Esophagus muscularis mucosa (tissue), 4 donors: Measurements from ENCODE around the gene NCBP1. TPM values are rescaled to one million over a fixed set of nuclear protein-coding genes. Genes with fewer than 3 reads are reported as not detected.

Experiments used
- DNase-seq: peaks from one replicate; pipeline ENCODE4 v3.0.0-alpha.2; 2017; ENCODE audit errors: extremely low spot score
- H3K27ac ChIP-seq, 4 donors: fragments of 200-600 bp; sonication (generic); replicated peaks in 1 of 4; 1 replicate in 3 of 4; 2 replicates in 1 of 4; pipeline ENCODE4 v1.5.1; 2016 to 2019; ENCODE audit warnings: mild to moderate bottlenecking in 1 of 4
- H3K27me3 ChIP-seq, 4 donors: fragments of 200-600 bp; sonication (generic); one replicate each; pipeline versions ENCODE4 v1.5.1 to v1.6.0; 2016 to 2019
- H3K36me3 ChIP-seq, 4 donors: fragments of 200-600 bp; sonication (generic); one replicate each; pipeline ENCODE4 v1.5.1; 2016 to 2019
- H3K4me1 ChIP-seq, 4 donors: fragments of 200-600 bp; sonication (generic); one replicate each; pipeline ENCODE4 v1.5.1; 2016 to 2019
- H3K4me3 ChIP-seq, 4 donors: fragments of 200-600 bp; sonication (generic); 1 replicate in 2 of 4; 2 replicates in 2 of 4; pipeline ENCODE4 v1.5.1; 2016 to 2019; ENCODE audit warnings: mild to moderate bottlenecking in 4 of 4, moderate library complexity in 1 of 4
- H3K9me3 ChIP-seq, 4 donors: fragments of 200-600 bp; sonication (generic); 1 replicate in 3 of 4; 2 replicates in 1 of 4; pipeline ENCODE4 v1.5.1; 2016 to 2019
- CTCF ChIP-seq, 3 experiments: fragments of 200-600 bp in 2 of 3; fragments of 450-650 bp in 1 of 3; sonication (generic) in 2 of 3; IDR thresholded peaks; one replicate each; pipeline ENCODE4 v1.5.1; 2017 to 2019; ENCODE audit warnings: antibody characterized with exemption in 3 of 3, mild to moderate bottlenecking in 2 of 3, moderate library complexity in 1 of 3
- EP300 ChIP-seq: sonication (generic); formaldehyde crosslinking; IDR thresholded peaks from one replicate; pipeline ENCODE4 v1.6.1; 2017; ENCODE audit warnings: antibody characterized with exemption
- POLR2A ChIP-seq: fragments of 450-650 bp; IDR thresholded peaks from one replicate; pipeline ENCODE4 v1.6.1; 2017; ENCODE audit warnings: antibody characterized with exemption, moderate library complexity, mild to moderate bottlenecking, low read depth
- POLR2AphosphoS5 ChIP-seq, 2 donors: sonication (generic); formaldehyde crosslinking; IDR thresholded peaks; one replicate each; pipeline ENCODE4 v1.6.1; 2017; ENCODE audit warnings: antibody characterized with exemption in 2 of 2
- WGBS: methylation state at CpG from one replicate; pipeline ENCODE4 v1.1.5; 2018; 5-methylcytosine and 5-hydroxymethylcytosine counted together
- intact Hi-C: fragments of 100-400 bp; cut with DNase I; formaldehyde crosslinking; loops from one replicate; pipeline ENCODE4 v1.15.1; 2023
- total RNA-seq, 4 donors: library from RNA; depleted of rRNA; stranded (reverse); fragments of >200 nt; gene quantifications; one replicate each; pipeline versions ENCODE4 v1.1.0 to v1.2.1, GENCODE V29; 2016

Gene NCBP1
- total RNA-seq, 4 donors from 2014 or later = 12.0 to 14.8 (median 14.6) TPM

GRCh38 chr9:97703437-97704344 lies 70.1 kb downstream of the NCBP1 start:
- intact Hi-C loops = no loop called here
- H3K36me3 ChIP-seq = no peaks in the 10 kb centered on the region
- no peak overlapping the region for H3K4me3 ChIP-seq
- peaks cover 8 to 18% (median 16%) of the 10 kb centered on the region in 4 donors for H3K4me1 ChIP-seq
- H3K27ac ChIP-seq = peak overlapping the region; percentile 66 to 81 (median 78)
- no peak for DNase-seq
- no peaks in the 10 kb centered on the region for H3K9me3 ChIP-seq
- 49% methylated on average over 11 of the region's 11 CpGs for WGBS
- no peak for TF ChIP-seq POLR2A
- no peak for TF ChIP-seq CTCF (IDR thresholded peaks at IDR 0.05)
- no peak for TF ChIP-seq EP300
- TF ChIP-seq POLR2AphosphoS5 (IDR thresholded peaks at IDR 0.05) = peak; percentile 42 to 64
- H3K27me3 ChIP-seq = no peaks in the 10 kb centered on the region

DNA sequence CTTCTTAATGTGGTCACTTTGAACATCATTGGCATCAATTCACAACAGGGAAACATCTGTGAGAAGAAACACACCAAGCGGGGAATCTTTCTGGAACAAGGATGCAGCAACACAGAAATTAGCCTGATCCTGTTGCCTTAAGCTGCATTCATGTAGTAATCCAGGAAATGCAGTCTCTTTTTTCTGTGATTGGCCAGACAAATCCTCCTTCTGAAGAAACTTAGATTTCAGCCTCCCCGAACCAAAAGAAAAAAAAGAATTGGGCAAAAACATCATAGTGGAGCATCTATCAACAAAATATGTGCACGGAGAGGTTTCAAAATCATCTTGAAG lies 70.7 kb downstream of the NCBP1 start:
- no peaks in the 10 kb centered on the region for H3K36me3 ChIP-seq
- no peak for DNase-seq
- intact Hi-C loops = no loop called here
- WGBS = 61% methylated on average over 3 of the region's 3 CpGs
- H3K27me3 ChIP-seq = no peaks in the 10 kb centered on the region
- no peak overlapping the region for H3K4me3 ChIP-seq
- peaks cover 8 to 18% (median 16%) of the 10 kb centered on the region in 4 donors for H3K4me1 ChIP-seq
- H3K9me3 ChIP-seq = no peaks in the 10 kb centered on the region
- TF ChIP-seq POLR2AphosphoS5 (IDR thresholded peaks at IDR 0.05) = no peak
- TF ChIP-seq POLR2A = no peak
- H3K27ac ChIP-seq = peak overlapping the region; percentile 66 to 81 (median 78)

DNA sequence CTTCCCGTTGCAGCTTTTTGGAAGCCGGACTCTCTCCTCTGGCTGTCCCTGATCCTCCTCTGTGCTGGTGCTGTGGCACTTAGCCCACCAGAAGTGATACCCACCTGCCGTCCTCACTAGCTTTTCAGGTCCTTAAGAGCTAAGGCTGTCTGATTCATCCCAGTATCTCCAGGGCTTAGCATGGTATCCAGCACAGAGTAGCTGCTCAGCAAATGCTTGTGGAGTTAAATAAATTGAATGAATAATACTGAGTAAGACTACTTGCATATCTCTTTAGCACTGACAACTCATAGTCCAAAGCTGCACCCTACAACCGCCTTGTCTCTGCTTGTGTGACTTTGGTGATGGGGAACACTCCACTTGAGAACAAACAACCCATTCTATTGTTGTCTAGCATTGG lies 71.2 kb downstream of the NCBP1 start:
- H3K27ac ChIP-seq = peak overlapping the region; percentile 66 to 81 (median 78)
- H3K36me3 ChIP-seq = no peaks in the 10 kb centered on the region
- intact Hi-C loops = no loop called here
- H3K4me1 ChIP-seq = peaks cover 8 to 18% (median 16%) of the 10 kb centered on the region in 4 donors
- WGBS = 84% methylated on average over 4 of the region's 4 CpGs
- no peak for DNase-seq
- H3K27me3 ChIP-seq = no peaks in the 10 kb centered on the region
- no peaks in the 10 kb centered on the region for H3K9me3 ChIP-seq
- no peak for TF ChIP-seq CTCF (IDR thresholded peaks at IDR 0.05)
- TF ChIP-seq POLR2A = no peak
- no peak for TF ChIP-seq POLR2AphosphoS5 (IDR thresholded peaks at IDR 0.05)
- TF ChIP-seq EP300 = no peak
- H3K4me3 ChIP-seq = no peak overlapping the region

DNA sequence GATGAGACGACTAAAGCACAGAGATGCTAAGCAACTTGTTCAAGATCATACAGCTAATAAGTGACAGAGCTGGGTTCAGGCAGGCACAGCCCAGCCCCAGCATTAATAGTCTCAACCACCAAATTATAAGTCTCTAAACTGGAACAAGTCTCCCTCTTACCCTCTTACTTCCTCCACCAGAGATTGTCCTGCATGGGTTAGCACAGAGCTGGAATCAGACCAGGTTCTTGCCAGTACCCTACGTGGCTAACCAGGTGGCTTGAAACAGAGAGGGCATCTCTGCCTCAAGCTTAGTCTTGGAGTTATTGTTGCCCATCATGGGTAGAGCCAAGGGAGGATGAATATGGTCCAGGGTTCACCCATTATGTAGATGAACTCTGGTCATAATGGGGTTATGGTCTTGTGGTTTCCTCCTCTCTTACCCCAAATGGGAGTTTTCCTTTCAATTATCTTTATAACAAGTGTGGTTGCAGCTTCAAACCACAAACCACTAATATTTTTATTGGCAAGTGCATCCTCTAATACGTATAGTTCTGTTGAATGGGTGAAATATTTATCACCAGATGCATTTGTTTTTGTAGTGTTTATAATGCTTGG lies 71.8 kb downstream of the NCBP1 start:
- H3K4me3 ChIP-seq = no peak overlapping the region
- H3K4me1 ChIP-seq = peaks cover 8 to 19% (median 17%) of the 10 kb centered on the region in 4 donors
- no peaks in the 10 kb centered on the region for H3K27me3 ChIP-seq
- H3K9me3 ChIP-seq = no peaks in the 10 kb centered on the region
- WGBS = 52% methylated on average over 3 of the region's 3 CpGs
- H3K36me3 ChIP-seq = no peaks in the 10 kb centered on the region
- TF ChIP-seq CTCF (IDR thresholded peaks at IDR 0.05) = no peak
- no peak for TF ChIP-seq EP300
- no peak for TF ChIP-seq POLR2A
- TF ChIP-seq POLR2AphosphoS5 (IDR thresholded peaks at IDR 0.05) = no peak
- no peak for DNase-seq
- H3K27ac ChIP-seq = no peak overlapping the region
- intact Hi-C loops = no loop called here

DNA sequence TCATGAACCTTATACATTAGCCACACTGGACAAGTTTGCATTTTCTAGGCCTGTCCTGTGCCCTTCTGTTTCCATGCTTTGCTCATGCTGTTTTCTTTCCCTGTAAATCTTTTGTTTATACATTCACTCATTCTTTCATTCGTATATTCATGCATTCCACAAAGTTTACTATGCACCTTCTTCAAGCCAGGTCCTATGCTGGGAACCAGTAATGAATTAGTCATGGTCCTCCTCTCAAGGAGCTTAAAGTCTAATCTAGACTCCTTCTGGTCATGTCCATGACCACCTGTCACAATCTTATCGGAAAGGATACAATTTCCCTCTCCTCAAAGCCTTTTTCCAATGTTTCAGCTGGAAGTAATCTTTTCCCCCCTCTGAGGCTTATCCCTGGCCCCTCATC lies 72.6 kb downstream of the NCBP1 start:
- TF ChIP-seq POLR2A (no peak), EP300 (no peak), POLR2AphosphoS5 (IDR thresholded peaks at IDR 0.05) (no peak), CTCF (IDR thresholded peaks at IDR 0.05) (no peak)
- WGBS = 79% methylated on average over 2 of the region's 2 CpGs
- Histone ChIP-seq H3K4me3 (no peak overlapping the region), H3K4me1 (peaks cover 12 to 27% (median 19%) of the 10 kb centered on the region in 4 donors), H3K27me3 (peaks cover 0 to 5% (median 0%) of the 10 kb centered on the region in 4 donors), H3K36me3 (no peaks in the 10 kb centered on the region), H3K9me3 (no peaks in the 10 kb centered on the region), H3K27ac (no peak overlapping the region)
- no peak for DNase-seq
- intact Hi-C loops = no loop called here
